ENCODE data around the gene FGD2.

The FGD2 gene, protein sequence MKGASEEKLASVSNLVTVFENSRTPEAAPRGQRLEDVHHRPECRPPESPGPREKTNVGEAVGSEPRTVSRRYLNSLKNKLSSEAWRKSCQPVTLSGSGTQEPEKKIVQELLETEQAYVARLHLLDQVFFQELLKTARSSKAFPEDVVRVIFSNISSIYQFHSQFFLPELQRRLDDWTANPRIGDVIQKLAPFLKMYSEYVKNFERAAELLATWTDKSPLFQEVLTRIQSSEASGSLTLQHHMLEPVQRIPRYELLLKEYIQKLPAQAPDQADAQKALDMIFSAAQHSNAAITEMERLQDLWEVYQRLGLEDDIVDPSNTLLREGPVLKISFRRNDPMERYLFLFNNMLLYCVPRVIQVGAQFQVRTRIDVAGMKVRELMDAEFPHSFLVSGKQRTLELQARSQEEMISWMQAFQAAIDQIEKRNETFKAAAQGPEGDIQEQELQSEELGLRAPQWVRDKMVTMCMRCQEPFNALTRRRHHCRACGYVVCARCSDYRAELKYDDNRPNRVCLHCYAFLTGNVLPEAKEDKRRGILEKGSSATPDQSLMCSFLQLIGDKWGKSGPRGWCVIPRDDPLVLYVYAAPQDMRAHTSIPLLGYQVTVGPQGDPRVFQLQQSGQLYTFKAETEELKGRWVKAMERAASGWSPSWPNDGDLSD

DNA sequence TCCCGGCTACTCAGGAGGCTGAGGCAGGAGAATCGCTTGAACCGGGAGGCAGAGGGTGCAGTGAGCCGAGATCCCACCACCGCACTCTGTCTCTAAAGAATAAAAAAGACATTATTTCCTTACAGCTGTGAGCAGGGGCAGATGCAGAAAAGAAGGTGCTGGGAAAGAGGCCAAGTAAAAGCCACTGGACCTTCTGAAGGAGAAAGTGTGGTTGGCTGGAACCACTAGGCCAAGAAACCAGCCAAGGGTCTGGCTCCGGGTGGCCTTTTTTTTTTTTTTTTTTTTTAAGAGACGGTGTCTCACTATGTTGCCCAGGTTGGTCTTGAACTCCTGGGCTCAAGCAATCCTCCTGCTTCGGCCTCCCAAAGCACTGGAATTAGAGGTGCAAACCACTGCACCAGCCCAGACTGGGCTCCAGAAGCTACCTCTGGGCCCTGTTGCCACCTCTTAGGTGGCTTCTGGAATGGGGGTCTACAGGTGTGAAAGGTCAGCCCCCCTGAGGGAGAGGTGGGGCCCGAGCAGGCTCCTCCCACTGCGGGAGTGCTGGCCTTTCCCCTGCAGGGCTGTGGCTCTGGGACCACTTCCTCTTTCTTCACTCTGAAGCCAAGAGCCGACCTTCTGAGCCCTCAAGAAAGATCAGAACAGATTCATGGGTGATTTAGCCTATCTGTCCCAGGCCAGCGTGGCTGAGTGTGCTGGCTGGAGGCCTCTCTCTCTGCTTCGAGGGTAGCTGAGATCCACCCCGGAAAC, at the start of gene FGD2:
Gene FGD2 (plus strand): TSS at position 595 of the 750 bp plus-strand sequence. CDS start 163 bp downstream, outside the sequence.
- H3K4me3 ChIP-seq (ENCODE audit: control insufficient read depth, low read depth, low read length), result no peak within 1 kb of the TSS
- DNase-seq (ENCODE audit: low read depth), result no peak
- TF ChIP-seq, protein P1, sequence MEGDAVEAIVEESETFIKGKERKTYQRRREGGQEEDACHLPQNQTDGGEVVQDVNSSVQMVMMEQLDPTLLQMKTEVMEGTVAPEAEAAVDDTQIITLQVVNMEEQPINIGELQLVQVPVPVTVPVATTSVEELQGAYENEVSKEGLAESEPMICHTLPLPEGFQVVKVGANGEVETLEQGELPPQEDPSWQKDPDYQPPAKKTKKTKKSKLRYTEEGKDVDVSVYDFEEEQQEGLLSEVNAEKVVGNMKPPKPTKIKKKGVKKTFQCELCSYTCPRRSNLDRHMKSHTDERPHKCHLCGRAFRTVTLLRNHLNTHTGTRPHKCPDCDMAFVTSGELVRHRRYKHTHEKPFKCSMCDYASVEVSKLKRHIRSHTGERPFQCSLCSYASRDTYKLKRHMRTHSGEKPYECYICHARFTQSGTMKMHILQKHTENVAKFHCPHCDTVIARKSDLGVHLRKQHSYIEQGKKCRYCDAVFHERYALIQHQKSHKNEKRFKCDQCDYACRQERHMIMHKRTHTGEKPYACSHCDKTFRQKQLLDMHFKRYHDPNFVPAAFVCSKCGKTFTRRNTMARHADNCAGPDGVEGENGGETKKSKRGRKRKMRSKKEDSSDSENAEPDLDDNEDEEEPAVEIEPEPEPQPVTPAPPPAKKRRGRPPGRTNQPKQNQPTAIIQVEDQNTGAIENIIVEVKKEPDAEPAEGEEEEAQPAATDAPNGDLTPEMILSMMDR (IDR thresholded peaks at IDR 0.05; ENCODE audit: control insufficient read depth, insufficient read depth, low read depth, low read length, missing control alignments), result no peak

DNA sequence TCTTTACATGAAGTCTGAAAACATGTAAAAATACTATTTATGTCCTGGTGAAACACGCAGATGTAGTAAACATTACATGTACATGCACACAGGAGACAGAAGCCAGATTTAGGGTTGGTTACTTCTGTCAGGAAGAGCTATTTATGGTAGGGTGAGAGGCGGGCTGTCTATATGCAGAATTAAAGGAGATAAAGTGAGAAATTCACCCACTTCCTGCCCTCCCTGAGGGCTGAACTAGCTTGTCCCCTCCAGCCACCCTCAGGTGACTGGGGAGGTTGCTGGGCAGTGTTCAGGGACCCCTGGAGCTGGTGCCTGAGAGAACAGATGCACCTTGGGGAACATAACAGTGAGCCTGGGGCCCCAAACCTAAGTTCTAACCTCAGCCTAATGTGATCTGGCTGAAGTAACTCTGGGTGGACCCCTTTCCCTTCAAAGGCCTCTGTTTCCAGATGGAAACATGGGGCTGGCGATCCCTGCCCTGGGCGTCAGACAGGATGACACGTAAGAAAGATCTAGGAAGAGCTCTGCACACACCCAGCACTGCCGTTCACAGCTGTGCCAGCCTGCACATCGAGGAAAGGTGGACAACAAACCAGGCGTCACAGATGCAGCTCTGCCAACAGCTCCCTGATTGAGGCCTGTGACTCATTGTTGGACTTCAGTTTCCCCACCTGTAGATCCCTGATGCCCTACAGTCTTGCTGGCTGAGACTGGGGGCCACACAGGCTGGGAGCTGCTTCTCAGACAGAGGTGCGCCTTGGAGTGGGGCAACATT, 49.6 kb upstream of the FGD2 start:
- DNase-seq (ENCODE audit: low read depth), result no peak
- TF ChIP-seq, protein P1 (IDR thresholded peaks at IDR 0.05; ENCODE audit: control insufficient read depth, insufficient read depth, low read depth, low read length, missing control alignments), result no peak
- no peak overlapping the region for H3K4me3 ChIP-seq (ENCODE audit: control insufficient read depth, low read depth, low read length)

DNA sequence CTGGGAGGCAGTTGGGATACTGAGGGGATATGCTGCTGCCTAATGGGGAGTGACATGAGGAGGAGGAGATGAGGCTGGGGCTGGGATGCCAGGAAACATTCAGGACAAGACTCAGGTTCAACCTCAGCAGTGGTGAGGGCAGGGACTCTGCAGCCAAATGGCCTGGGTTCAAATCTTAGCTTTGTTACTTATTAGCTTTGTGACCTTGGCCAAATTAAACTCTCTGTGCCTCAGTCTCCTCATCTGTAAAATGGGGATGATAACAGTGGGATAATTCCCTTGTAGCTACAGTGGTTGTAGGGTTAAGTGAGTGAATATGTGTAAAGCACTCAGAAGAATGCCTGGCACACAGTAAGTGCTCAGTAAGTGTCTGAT, 49.0 kb upstream of the FGD2 start:
- TF ChIP-seq, protein P1 (IDR thresholded peaks at IDR 0.05; ENCODE audit: control insufficient read depth, insufficient read depth, low read depth, low read length, missing control alignments), result no peak
- DNase-seq (ENCODE audit: low read depth), result no peak
- no peak overlapping the region for H3K4me3 ChIP-seq (ENCODE audit: control insufficient read depth, low read depth, low read length)

DNA sequence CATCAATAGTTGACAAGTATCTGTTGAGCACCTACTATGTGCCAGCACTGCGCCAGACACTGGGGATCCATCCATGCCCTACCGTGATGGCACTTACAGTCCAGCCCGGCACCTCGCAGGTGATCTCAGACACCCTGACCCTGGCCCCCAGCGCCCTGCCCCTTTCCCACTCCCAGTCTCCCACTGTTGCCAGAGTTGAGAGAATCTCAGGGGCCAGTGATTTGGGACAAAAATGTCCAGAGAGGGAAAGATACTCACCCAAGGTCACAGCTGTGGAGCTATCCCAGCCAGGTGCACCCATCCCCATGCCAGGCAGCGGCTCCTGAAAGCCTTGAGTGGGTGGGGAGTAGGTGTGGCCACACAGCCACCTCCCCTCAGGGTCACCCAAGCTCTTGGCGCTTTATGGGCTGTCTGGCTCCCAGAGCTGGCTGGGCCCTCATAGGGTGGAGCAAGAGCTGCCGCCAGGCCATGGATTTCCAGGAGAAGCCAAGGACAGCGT, 47.6 kb upstream of the FGD2 start:
- no peak for DNase-seq (ENCODE audit: low read depth)
- TF ChIP-seq, protein P1 (IDR thresholded peaks at IDR 0.05; ENCODE audit: control insufficient read depth, insufficient read depth, low read depth, low read length, missing control alignments), result no peak
- no peak overlapping the region for H3K4me3 ChIP-seq (ENCODE audit: control insufficient read depth, low read depth, low read length)

DNA sequence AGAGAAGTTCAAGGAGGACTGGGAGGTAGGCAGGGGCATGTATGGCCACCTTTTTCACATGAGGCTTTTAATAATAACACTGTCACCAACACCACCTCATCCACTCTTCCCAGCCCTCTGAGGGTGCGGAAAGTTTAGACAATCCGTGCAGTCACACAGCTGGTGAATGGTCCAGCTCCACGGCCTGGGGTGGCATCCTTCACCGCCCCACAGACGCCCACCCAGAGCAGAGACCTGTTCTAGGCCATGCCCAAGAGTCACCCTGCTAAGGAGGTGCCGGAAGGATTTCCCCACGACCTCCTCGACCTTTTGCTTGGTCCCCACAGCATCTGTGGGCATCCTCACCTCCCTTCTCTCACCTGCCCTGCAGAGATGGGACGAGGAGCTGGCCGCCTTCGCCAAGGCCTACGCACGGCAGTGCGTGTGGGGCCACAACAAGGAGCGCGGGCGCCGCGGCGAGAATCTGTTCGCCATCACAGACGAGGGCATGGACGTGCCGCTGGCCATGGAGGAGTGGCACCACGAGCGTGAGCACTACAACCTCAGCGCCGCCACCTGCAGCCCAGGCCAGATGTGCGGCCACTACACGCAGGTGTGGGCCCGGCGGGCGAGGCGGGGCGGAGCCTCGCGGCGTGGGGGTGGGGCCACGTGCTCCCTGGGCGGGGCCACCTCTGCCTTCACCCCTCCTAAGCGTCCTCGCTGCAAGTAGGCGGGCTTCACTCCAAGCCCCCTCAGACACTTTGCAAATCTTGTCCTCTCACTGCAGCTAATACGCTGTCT, 46.5 kb upstream of the FGD2 start:
- no peak overlapping the region for H3K4me3 ChIP-seq (ENCODE audit: control insufficient read depth, low read depth, low read length)
- no peak for DNase-seq (ENCODE audit: low read depth)
- TF ChIP-seq, protein P1 (IDR thresholded peaks at IDR 0.05; ENCODE audit: control insufficient read depth, insufficient read depth, low read depth, low read length, missing control alignments), result no peak

All from AG09309 (cell line).